PFSK-1 (cell line): ENCODE measurements around the gene KIF5C.

Experiments used
- POLR2AphosphoS5 ChIP-seq: IDR thresholded peaks from 2 replicates; pipeline ENCODE4 v1.6.1; 2012; ENCODE audit warnings: low read depth, mild to moderate bottlenecking, control low read depth, low read length, moderate library complexity
- SIN3A ChIP-seq: IDR thresholded peaks from 2 replicates; pipeline ENCODE4 v1.6.1; 2012; ENCODE audit warnings: mild to moderate bottlenecking, low read length, moderate library complexity, borderline replicate concordance; ENCODE audit not compliant: insufficient read depth
- TAF1 ChIP-seq: IDR thresholded peaks from 2 replicates; pipeline ENCODE4 v1.6.1; 2012; ENCODE audit warnings: low read length, control low read depth, borderline replicate concordance; ENCODE audit not compliant: insufficient read depth

DNA sequence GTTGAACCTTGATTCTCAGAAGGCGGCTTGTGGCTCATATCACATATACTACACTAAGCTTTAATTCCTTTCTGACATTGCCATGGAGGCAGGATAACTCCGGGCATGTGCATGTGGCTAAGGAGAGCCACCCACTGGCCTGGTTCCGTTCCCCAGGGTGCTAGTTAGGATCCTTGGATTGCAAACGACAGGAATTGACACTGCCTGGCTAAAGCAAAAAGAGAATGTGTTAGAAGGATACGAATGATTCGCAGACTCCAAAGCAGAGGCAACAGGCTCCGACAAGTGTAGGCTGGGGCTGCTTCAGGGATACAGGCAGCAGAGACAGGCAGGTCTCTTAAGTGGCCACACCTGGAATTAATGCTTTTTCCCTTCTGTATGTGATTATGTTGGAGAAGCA, 92.0 kb downstream of the KIF5C start:
- TF ChIP-seq POLR2AphosphoS5, result no peak
- no peak for TF ChIP-seq SIN3A
- TF ChIP-seq TAF1, result no peak
